Astrocyte (in vitro differentiated cells and primary cell): ENCODE data around the gene RBM47.

Source experiments
- CTCF ChIP-seq: IDR thresholded peaks from 2 replicates; pipeline ENCODE4 v1.5.1; 2011; ENCODE audit warnings: low read depth, mild to moderate bottlenecking, inconsistent platforms, low read length, moderate library complexity; ENCODE audit not compliant: insufficient read depth
- EZH2 ChIP-seq: IDR thresholded peaks from 2 replicates; pipeline ENCODE4 v1.6.1; 2012; ENCODE audit warnings: mild to moderate bottlenecking, low read length, inconsistent platforms; ENCODE audit not compliant: insufficient read depth

GRCh38 chr4:40399578-40399977, 230.1 kb downstream of the RBM47 start:
- TF ChIP-seq CTCF (no peak), EZH2 (no peak)
